Nephron (organoid): ENCODE measurements around the gene GLI2.

Source experiments
- H3K27ac Mint-ChIP-seq, 3 experiments: 2 replicates each; pipeline ENCODE4 v1.8.0; 2020; ENCODE audit warnings: mixed read lengths in 3 of 3, mild to moderate bottlenecking in 2 of 3, moderate library complexity in 1 of 3
- H3K27me3 Mint-ChIP-seq: 2 replicates; pipeline ENCODE4 v1.8.0; 2021; ENCODE audit warnings: low read depth, mild to moderate bottlenecking, moderate library complexity, mixed read lengths
- H3K36me3 Mint-ChIP-seq: 2 replicates; pipeline ENCODE4 v1.8.0; 2020; ENCODE audit warnings: low read depth, mixed read lengths
- H3K4me1 Mint-ChIP-seq: 2 replicates; pipeline ENCODE4 v1.8.0; 2020; ENCODE audit warnings: mixed read lengths
- H3K4me3 Mint-ChIP-seq, 3 experiments: 2 replicates each; pipeline ENCODE4 v1.8.0; 2020; ENCODE audit warnings: mild to moderate bottlenecking in 3 of 3, mixed read lengths in 3 of 3, moderate library complexity in 2 of 3
- H3K9me3 Mint-ChIP-seq: 2 replicates; pipeline ENCODE4 v1.8.0; 2020; ENCODE audit warnings: mixed read lengths
- TF ChIP-seq, protein P1 (sequence below), 3 experiments: fragments of 200-600 bp; sonication (generic); IDR thresholded peaks; one replicate each; pipeline ENCODE4 v1.5.0; 2021; ENCODE audit warnings: antibody characterized with exemption in 3 of 3; ENCODE audit not compliant: unreplicated experiment in 3 of 3

Gene GLI2

DNA sequence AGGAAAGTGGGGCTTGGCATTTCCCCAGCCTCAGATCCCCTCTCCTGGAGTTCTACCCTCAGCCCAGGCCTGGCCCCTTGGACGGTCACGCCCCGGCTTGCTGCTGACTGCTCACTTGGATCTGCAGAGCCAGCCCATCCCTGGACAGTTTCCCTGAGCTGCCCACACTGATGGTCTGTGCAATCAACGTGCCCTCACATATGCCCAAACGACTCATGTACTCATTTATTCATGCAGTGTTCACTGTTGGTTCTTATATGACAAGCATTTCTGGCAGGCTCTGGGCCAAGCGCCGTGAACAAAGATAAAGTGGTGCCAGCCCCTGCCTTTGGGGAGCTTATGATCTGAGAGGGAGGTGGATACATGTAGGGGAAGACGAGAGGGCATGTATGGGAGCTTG is 20.3 kb upstream of the GLI2 start:
- Mint-ChIP-seq H3K36me3 (no peaks in the 10 kb centered on the region), H3K27ac (peak overlapping the region in 1 of 3 experiments; percentile 2), H3K4me1 (peaks cover 33% of the 10 kb centered on the region), H3K4me3 (no peak overlapping the region), H3K27me3 (peaks cover 38% of the 10 kb centered on the region), H3K9me3 (peaks cover 3% of the 10 kb centered on the region)
- TF ChIP-seq, protein P1, sequence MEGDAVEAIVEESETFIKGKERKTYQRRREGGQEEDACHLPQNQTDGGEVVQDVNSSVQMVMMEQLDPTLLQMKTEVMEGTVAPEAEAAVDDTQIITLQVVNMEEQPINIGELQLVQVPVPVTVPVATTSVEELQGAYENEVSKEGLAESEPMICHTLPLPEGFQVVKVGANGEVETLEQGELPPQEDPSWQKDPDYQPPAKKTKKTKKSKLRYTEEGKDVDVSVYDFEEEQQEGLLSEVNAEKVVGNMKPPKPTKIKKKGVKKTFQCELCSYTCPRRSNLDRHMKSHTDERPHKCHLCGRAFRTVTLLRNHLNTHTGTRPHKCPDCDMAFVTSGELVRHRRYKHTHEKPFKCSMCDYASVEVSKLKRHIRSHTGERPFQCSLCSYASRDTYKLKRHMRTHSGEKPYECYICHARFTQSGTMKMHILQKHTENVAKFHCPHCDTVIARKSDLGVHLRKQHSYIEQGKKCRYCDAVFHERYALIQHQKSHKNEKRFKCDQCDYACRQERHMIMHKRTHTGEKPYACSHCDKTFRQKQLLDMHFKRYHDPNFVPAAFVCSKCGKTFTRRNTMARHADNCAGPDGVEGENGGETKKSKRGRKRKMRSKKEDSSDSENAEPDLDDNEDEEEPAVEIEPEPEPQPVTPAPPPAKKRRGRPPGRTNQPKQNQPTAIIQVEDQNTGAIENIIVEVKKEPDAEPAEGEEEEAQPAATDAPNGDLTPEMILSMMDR (IDR thresholded peaks at IDR 0.05; ENCODE audit: unreplicated experiment in 3 of 3), result no peak

DNA sequence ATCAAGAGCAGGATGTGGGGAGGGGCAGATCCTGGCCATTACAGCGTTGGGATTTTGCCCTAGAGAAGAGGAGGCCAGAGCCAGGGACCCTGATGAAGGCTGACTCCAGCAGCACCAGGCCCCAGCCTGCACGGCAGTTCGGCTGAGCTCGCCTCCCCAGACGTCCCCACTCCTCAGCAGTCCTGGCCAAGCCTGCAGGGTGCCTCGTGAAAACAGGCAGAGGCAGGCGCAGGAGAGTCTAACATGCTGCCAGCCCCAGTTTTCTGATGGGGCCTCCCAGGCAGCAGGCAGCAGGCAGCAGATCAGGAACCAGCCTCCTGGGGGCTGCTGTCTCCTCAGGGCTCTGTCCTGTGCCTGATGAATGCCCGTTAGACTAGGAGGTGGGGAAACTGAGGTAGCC is 19.7 kb upstream of the GLI2 start:
- Mint-ChIP-seq H3K27ac (peak overlapping the region in 1 of 3 experiments; percentile 2), H3K27me3 (peaks cover 32% of the 10 kb centered on the region), H3K36me3 (no peaks in the 10 kb centered on the region), H3K9me3 (peaks cover 3% of the 10 kb centered on the region), H3K4me3 (no peak overlapping the region), H3K4me1 (peaks cover 32% of the 10 kb centered on the region)
- TF ChIP-seq, protein P1 (IDR thresholded peaks at IDR 0.05; ENCODE audit: unreplicated experiment in 3 of 3), result no peak

DNA sequence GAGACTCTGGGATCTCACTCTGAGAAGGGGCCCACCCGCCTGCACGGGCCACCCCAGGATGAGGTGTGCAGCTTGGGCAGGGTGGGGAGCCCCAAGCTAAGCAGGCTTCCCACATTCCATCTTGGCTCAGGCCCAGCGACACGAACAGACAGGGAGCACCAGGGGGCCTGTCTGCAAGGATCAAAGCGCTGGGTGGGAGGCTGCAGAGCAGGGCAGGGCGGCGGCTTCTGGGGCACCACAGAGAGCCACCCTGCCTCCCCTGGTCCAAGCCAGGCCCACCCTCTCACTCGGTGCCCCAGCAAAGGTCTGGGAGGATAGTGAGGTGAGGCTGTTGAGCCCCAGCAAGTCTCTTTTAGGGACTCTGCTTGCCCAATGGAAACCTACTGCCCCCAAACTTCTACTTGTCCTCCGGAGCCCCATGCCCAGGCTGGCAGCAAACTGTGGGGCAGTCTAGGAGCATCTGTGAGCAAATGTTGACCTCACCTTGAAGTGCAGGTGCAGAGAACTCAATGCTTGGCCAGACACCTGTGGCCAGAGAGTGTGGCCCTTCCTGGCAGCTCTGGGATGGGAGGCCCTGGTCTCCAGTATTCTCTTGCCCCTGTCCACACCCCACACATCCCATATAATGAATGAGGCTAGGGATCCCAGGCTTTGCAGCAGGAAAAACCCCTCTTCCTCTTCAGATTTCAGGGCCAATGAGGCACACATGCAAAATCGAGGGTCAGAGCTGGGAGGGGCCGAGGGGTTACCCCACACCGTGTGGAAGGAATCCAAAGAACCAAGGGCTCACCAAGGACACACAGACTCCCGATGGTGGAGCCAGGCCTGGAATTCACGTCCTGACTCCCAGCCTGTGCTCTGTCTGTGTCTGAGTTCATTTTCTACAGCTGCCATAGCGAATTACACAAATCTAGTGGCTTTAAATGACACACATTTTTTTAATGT is 18.8 kb upstream of the GLI2 start:
- Mint-ChIP-seq H3K36me3 (no peaks in the 10 kb centered on the region), H3K9me3 (peaks cover 3% of the 10 kb centered on the region), H3K27me3 (peaks cover 22% of the 10 kb centered on the region), H3K4me1 (peaks cover 25% of the 10 kb centered on the region), H3K4me3 (no peak overlapping the region), H3K27ac (no peak overlapping the region)
- TF ChIP-seq, protein P1 (IDR thresholded peaks at IDR 0.05; ENCODE audit: unreplicated experiment in 3 of 3), result no peak

DNA sequence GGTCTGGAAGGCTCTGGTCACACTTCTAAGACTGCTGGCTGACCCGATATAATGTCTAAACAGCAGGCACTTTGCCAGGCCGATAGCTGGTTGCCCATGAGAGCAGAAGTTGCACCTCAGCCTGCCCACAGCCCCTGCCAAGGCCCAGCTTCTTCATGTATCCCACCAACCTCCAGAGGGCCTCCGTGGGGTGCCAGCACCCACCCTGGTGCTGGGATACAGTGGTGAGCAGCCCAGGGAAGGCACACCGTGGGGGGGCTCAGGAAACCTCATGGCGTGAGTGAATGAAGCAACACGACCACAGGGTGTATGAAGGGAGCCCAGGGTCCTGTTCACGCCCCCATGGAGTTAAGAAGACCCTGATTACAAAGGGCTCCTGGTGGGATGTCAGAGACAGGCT is 16.2 kb upstream of the GLI2 start:
- Mint-ChIP-seq H3K27ac (peak overlapping the region in 1 of 3 experiments; percentile 19), H3K4me1 (peaks cover 32% of the 10 kb centered on the region), H3K27me3 (peaks cover 11% of the 10 kb centered on the region), H3K9me3 (peaks cover 7% of the 10 kb centered on the region), H3K36me3 (no peaks in the 10 kb centered on the region), H3K4me3 (no peak overlapping the region)
- TF ChIP-seq, protein P1 (IDR thresholded peaks at IDR 0.05; ENCODE audit: unreplicated experiment in 3 of 3), result no peak

DNA sequence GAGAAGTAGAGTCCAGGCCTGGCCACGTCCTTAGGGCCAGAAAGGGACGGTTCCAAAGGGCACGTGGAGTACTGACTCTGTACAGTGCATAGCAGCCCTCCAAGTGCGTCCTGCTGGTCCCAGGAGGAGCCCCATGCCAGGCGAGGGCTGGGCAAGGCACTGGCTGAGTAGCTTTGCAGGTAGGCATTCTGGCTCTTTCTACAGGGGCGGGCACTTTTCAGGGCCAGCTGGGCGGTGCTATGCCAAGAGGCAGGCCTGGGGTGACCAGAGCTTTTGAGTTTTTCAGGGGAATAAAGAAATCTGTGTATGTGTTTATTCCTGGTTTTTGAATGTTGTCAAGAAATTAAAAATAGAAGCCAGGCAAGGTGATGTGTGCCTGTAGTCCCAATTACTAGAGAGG is 15.4 kb upstream of the GLI2 start:
- peak overlapping the region in 1 of 3 experiments; percentile 32 for H3K27ac Mint-ChIP-seq
- H3K36me3 Mint-ChIP-seq, result no peaks in the 10 kb centered on the region
- peaks cover 10% of the 10 kb centered on the region for H3K9me3 Mint-ChIP-seq
- H3K4me1 Mint-ChIP-seq, result peaks cover 29% of the 10 kb centered on the region
- no peak overlapping the region for H3K4me3 Mint-ChIP-seq
- TF ChIP-seq, protein P1 (IDR thresholded peaks at IDR 0.05; ENCODE audit: unreplicated experiment in 3 of 3), result no peak
- H3K27me3 Mint-ChIP-seq, result peaks cover 10% of the 10 kb centered on the region
